Liver (tissue), 9 donors: ENCODE data around the gene MYO5A. TPM values are rescaled to one million over a fixed set of nuclear protein-coding genes. Genes with fewer than 3 reads are reported as not detected.

Experiments used
- DNase-seq: peaks from one replicate; pipeline ENCODE4 v3.0.0-alpha.2; 2017; ENCODE audit warnings: low spot score
- H3K27ac ChIP-seq, 2 donors: one replicate each; pipeline ENCODE4 v1.7.0; 2013; ENCODE audit warnings: inconsistent platforms in 2 of 2, low read length in 2 of 2, control low read depth in 1 of 2, low read depth in 1 of 2, mild to moderate bottlenecking in 1 of 2
- H3K27me3 ChIP-seq, 4 donors: one replicate each; pipeline versions ENCODE4 v1.6.1 to v1.7.0; 2013; ENCODE audit warnings: low read length in 3 of 4, inconsistent platforms in 1 of 4, mild to moderate bottlenecking in 1 of 4, moderate library complexity in 1 of 4; ENCODE audit not compliant: control insufficient read depth in 4 of 4, insufficient read depth in 4 of 4
- H3K36me3 ChIP-seq, 4 donors: one replicate each; pipeline versions ENCODE4 v1.6.1 to v1.7.0; 2013; ENCODE audit warnings: low read length in 3 of 4, mild to moderate bottlenecking in 3 of 4, low read depth in 1 of 4, moderate library complexity in 1 of 4; ENCODE audit not compliant: control insufficient read depth in 4 of 4, insufficient read depth in 3 of 4
- H3K4me1 ChIP-seq, 4 donors: one replicate each; pipeline versions ENCODE4 v1.6.1 to v1.7.0; 2013; ENCODE audit warnings: low read length in 3 of 4, mild to moderate bottlenecking in 3 of 4, moderate library complexity in 1 of 4; ENCODE audit not compliant: control insufficient read depth in 4 of 4, insufficient read depth in 4 of 4
- H3K4me3 ChIP-seq, 3 donors: one replicate each; pipeline versions ENCODE4 v1.6.1 to v1.7.0; 2013; ENCODE audit warnings: low read length in 3 of 3, control low read depth in 1 of 3, low read depth in 1 of 3, mild to moderate bottlenecking in 1 of 3
- H3K9ac ChIP-seq, 2 donors: one replicate each; pipeline ENCODE4 v1.7.0; 2013; ENCODE audit warnings: low read length in 2 of 2, mild to moderate bottlenecking in 2 of 2, moderate library complexity in 2 of 2, control low read depth in 1 of 2, low read depth in 1 of 2
- H3K9me3 ChIP-seq, 4 donors: one replicate each; pipeline versions ENCODE4 v1.6.1 to v1.7.0; 2013; ENCODE audit warnings: low read length in 3 of 4; ENCODE audit not compliant: control insufficient read depth in 4 of 4
- EGR1 ChIP-seq, 2 donors: IDR thresholded peaks; 2 replicates each; pipeline ENCODE4 v1.6.1; 2016 to 2018; ENCODE audit warnings: antibody characterized with exemption in 2 of 2, low read depth in 2 of 2
- FOXA1 ChIP-seq: IDR thresholded peaks from 2 replicates; pipeline ENCODE4 v1.6.1; 2016; ENCODE audit warnings: antibody characterized with exemption
- FOXA2 ChIP-seq: IDR thresholded peaks from 2 replicates; pipeline ENCODE4 v1.6.1; 2016; ENCODE audit warnings: antibody characterized with exemption
- GABPA ChIP-seq, 2 donors: IDR thresholded peaks in 1 of 2; conservative IDR thresholded peaks in 1 of 2; 2 replicates each; pipeline ENCODE4 v1.6.1; 2016; ENCODE audit warnings: antibody characterized with exemption in 2 of 2, mild to moderate bottlenecking in 1 of 2, moderate library complexity in 1 of 2
- HNF4A ChIP-seq, 2 donors: conservative IDR thresholded peaks; 2 replicates each; pipeline ENCODE4 v1.6.1; 2016; ENCODE audit warnings: antibody characterized with exemption in 2 of 2, mild to moderate bottlenecking in 2 of 2
- HNF4G ChIP-seq: IDR thresholded peaks from 2 replicates; pipeline ENCODE4 v1.6.1; 2016; ENCODE audit warnings: antibody characterized with exemption
- JUND ChIP-seq, 2 donors: IDR thresholded peaks; 2 replicates each; pipeline ENCODE4 v1.6.1; 2016; ENCODE audit warnings: antibody characterized with exemption in 2 of 2
- NR2F2 ChIP-seq: IDR thresholded peaks from 2 replicates; pipeline ENCODE4 v1.6.1; 2016; ENCODE audit warnings: antibody characterized with exemption
- RAD21 ChIP-seq, 2 donors: IDR thresholded peaks; 2 replicates each; pipeline ENCODE4 v1.6.1; 2016; ENCODE audit warnings: antibody characterized with exemption in 2 of 2, mild to moderate bottlenecking in 2 of 2
- RXRA ChIP-seq, 2 donors: IDR thresholded peaks; 2 replicates each; pipeline ENCODE4 v1.6.1; 2017 to 2018; ENCODE audit warnings: antibody characterized with exemption in 2 of 2, mild to moderate bottlenecking in 1 of 2
- SP1 ChIP-seq: IDR thresholded peaks from 2 replicates; pipeline ENCODE4 v1.6.1; 2018; ENCODE audit warnings: antibody characterized with exemption, mild to moderate bottlenecking
- TAF1 ChIP-seq: conservative IDR thresholded peaks from 2 replicates; pipeline ENCODE4 v1.6.1; 2016; ENCODE audit warnings: antibody characterized with exemption, mild to moderate bottlenecking
- YY1 ChIP-seq: IDR thresholded peaks from 2 replicates; pipeline ENCODE4 v1.6.1; 2016; ENCODE audit warnings: antibody characterized with exemption, mild to moderate bottlenecking
- WGBS: extraction: QIAGEN DNeasy Blood & Tissue Kit; methylation state at CpG from one replicate; pipeline ENCODE4 v1.1.7; 2013; 5-methylcytosine and 5-hydroxymethylcytosine counted together
- polyA plus RNA-seq, 2 donors: library from polyadenylated mRNA; stranded (reverse) in 1 of 2; unstranded in 1 of 2; fragments of 200-250 nt in 1 of 2; fragments of >200 nt in 1 of 2; fragmentation: Nextera tagmentation in 1 of 2; extraction: Ambion mirVana in 1 of 2; gene quantifications; one replicate each; pipeline versions ENCODE4 v1.2.1 to v1.2.3, GENCODE V29; 2013 to 2015
- total RNA-seq, 2 donors: library from RNA; depleted of rRNA; stranded (reverse); fragments of >200 nt; gene quantifications; one replicate each; pipeline ENCODE4 v1.2.3, GENCODE V29; 2014
- TF ChIP-seq, protein P1 (sequence below): IDR thresholded peaks from 2 replicates; pipeline ENCODE4 v1.6.1; 2016; ENCODE audit warnings: antibody characterized with exemption
- TF ChIP-seq, protein P2 (sequence below): IDR thresholded peaks from 2 replicates; pipeline ENCODE4 v1.6.1; 2016; ENCODE audit warnings: antibody characterized with exemption
- TF ChIP-seq, protein P3 (sequence below): IDR thresholded peaks from 2 replicates; pipeline ENCODE4 v1.6.1; 2016; ENCODE audit warnings: antibody characterized with exemption, mild to moderate bottlenecking
- TF ChIP-seq, protein P4 (sequence below): fragments of 150-350 bp; IDR thresholded peaks from 2 replicates; pipeline ENCODE4 v1.5.1; 2017; ENCODE audit warnings: improper control_type of control experiment, low read depth, low read length; ENCODE audit not compliant: missing input control
- donor health status: healthy.
- donor health status: healthy.
- donor health status: healthy.
- donor health status: healthy.
- donor health status: healthy.

MYO5A gene
- total and polyA plus RNA-seq, 4 donors = 1.0 to 7.1 (median 3.0) TPM

DNA sequence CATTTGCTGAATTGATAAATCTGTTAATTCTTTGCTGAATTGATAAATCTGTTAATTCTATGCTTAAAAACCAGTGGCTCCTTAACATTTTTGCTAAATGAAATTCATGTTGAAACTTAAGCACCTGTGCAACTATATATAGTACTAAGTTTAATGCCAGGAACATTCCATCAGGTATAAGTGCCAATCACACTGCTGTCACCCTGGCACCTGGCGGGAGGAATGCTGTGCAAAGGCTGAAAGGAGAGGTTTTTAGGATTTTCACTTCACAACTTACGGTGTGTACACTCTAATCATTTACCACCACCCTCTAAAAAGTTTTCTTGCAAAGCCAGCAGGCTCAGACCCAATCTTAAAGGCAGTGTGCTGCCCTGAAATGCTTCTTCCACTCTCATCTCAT, 199.5 kb downstream of the MYO5A start:
- DNase-seq = no peak
- H3K27ac ChIP-seq = no peak overlapping the region
- WGBS = 94% methylated on average over 2 of the region's 2 CpGs
- no peak overlapping the region for H3K4me3 ChIP-seq
- H3K9me3 ChIP-seq = no peaks in the 10 kb centered on the region
- TF ChIP-seq HNF4G = no peak
- no peak for TF ChIP-seq FOXA1
- no peak for TF ChIP-seq HNF4A (conservative IDR thresholded peaks at IDR 0.05)
- TF ChIP-seq GABPA (IDR thresholded peaks at IDR 0.05 in 1 of 2, conservative IDR thresholded peaks at IDR 0.05 in 1 of 2) = no peak
- no peak for TF ChIP-seq SP1
- no peak for TF ChIP-seq JUND (IDR thresholded peaks at IDR 0.05)
- TF ChIP-seq YY1 = no peak
- no peak for TF ChIP-seq NR2F2
- TF ChIP-seq RAD21 (IDR thresholded peaks at IDR 0.05) = no peak
- TF ChIP-seq, protein P1, sequence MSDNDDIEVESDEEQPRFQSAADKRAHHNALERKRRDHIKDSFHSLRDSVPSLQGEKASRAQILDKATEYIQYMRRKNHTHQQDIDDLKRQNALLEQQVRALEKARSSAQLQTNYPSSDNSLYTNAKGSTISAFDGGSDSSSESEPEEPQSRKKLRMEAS = no peak
- H3K4me1 ChIP-seq = no peaks in the 10 kb centered on the region
- H3K27me3 ChIP-seq = no peaks in the 10 kb centered on the region
- no peaks in the 10 kb centered on the region for H3K36me3 ChIP-seq
- H3K9ac ChIP-seq = no peak overlapping the region

DNA sequence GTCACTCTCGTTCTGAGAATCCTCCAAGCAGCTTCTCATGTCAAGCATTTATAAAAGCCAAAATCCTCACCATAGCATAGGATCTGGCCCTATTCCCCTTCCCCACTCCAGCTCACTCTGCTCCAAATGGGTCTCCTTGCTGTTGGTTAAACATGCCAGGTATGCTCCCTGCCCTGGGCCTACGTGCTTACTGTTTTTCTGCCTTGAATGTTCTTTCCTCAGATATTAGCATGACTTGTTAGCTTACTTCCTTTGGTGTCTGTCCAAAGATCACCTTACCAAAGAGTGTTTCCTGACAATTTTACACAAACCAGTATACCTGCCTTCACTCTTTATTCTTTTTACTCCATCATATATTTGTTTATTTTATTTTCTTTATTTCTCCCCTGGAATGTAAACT, 200.0 kb downstream of the MYO5A start:
- Histone ChIP-seq H3K4me1 (no peaks in the 10 kb centered on the region), H3K27ac (no peak overlapping the region), H3K9ac (no peak overlapping the region), H3K9me3 (no peaks in the 10 kb centered on the region), H3K27me3 (no peaks in the 10 kb centered on the region), H3K36me3 (no peaks in the 10 kb centered on the region), H3K4me3 (no peak overlapping the region)
- whole genome bisulfite sequencing = 89% methylated on average over 2 of the region's 2 CpGs
- no peak for DNase-seq
- TF ChIP-seq RXRA (IDR thresholded peaks at IDR 0.05) = no peak
- TF ChIP-seq, protein P2, sequence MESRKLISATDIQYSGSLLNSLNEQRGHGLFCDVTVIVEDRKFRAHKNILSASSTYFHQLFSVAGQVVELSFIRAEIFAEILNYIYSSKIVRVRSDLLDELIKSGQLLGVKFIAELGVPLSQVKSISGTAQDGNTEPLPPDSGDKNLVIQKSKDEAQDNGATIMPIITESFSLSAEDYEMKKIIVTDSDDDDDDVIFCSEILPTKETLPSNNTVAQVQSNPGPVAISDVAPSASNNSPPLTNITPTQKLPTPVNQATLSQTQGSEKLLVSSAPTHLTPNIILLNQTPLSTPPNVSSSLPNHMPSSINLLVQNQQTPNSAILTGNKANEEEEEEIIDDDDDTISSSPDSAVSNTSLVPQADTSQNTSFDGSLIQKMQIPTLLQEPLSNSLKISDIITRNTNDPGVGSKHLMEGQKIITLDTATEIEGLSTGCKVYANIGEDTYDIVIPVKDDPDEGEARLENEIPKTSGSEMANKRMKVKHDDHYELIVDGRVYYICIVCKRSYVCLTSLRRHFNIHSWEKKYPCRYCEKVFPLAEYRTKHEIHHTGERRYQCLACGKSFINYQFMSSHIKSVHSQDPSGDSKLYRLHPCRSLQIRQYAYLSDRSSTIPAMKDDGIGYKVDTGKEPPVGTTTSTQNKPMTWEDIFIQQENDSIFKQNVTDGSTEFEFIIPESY = no peak
- no peak for TF ChIP-seq HNF4A (conservative IDR thresholded peaks at IDR 0.05)
- TF ChIP-seq YY1 = no peak
- TF ChIP-seq, protein P3, sequence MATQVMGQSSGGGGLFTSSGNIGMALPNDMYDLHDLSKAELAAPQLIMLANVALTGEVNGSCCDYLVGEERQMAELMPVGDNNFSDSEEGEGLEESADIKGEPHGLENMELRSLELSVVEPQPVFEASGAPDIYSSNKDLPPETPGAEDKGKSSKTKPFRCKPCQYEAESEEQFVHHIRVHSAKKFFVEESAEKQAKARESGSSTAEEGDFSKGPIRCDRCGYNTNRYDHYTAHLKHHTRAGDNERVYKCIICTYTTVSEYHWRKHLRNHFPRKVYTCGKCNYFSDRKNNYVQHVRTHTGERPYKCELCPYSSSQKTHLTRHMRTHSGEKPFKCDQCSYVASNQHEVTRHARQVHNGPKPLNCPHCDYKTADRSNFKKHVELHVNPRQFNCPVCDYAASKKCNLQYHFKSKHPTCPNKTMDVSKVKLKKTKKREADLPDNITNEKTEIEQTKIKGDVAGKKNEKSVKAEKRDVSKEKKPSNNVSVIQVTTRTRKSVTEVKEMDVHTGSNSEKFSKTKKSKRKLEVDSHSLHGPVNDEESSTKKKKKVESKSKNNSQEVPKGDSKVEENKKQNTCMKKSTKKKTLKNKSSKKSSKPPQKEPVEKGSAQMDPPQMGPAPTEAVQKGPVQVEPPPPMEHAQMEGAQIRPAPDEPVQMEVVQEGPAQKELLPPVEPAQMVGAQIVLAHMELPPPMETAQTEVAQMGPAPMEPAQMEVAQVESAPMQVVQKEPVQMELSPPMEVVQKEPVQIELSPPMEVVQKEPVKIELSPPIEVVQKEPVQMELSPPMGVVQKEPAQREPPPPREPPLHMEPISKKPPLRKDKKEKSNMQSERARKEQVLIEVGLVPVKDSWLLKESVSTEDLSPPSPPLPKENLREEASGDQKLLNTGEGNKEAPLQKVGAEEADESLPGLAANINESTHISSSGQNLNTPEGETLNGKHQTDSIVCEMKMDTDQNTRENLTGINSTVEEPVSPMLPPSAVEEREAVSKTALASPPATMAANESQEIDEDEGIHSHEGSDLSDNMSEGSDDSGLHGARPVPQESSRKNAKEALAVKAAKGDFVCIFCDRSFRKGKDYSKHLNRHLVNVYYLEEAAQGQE = no peak
- TF ChIP-seq GABPA (IDR thresholded peaks at IDR 0.05 in 1 of 2, conservative IDR thresholded peaks at IDR 0.05 in 1 of 2) = no peak
- TF ChIP-seq SP1 = no peak
- TF ChIP-seq RAD21 (IDR thresholded peaks at IDR 0.05) = no peak
- TF ChIP-seq NR2F2 = no peak
- no peak for TF ChIP-seq TAF1
- TF ChIP-seq, protein P4, sequence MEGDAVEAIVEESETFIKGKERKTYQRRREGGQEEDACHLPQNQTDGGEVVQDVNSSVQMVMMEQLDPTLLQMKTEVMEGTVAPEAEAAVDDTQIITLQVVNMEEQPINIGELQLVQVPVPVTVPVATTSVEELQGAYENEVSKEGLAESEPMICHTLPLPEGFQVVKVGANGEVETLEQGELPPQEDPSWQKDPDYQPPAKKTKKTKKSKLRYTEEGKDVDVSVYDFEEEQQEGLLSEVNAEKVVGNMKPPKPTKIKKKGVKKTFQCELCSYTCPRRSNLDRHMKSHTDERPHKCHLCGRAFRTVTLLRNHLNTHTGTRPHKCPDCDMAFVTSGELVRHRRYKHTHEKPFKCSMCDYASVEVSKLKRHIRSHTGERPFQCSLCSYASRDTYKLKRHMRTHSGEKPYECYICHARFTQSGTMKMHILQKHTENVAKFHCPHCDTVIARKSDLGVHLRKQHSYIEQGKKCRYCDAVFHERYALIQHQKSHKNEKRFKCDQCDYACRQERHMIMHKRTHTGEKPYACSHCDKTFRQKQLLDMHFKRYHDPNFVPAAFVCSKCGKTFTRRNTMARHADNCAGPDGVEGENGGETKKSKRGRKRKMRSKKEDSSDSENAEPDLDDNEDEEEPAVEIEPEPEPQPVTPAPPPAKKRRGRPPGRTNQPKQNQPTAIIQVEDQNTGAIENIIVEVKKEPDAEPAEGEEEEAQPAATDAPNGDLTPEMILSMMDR = no peak
- TF ChIP-seq JUND (IDR thresholded peaks at IDR 0.05) = no peak
- TF ChIP-seq EGR1 (IDR thresholded peaks at IDR 0.05; ENCODE audit: low read depth in 2 of 2) = no peak
- no peak for TF ChIP-seq FOXA2
- TF ChIP-seq, protein P1 = no peak
- TF ChIP-seq FOXA1 = no peak
